AG04449 (cell line): Measurements from ENCODE around the gene DPF3.

ENCODE experiments used
- CTCF ChIA-PET: fragments of 350-600 bp; formaldehyde crosslinking; extraction: SDS; loops from one replicate; lab custom pipeline; 2021; ENCODE audit warnings: antibody characterized with exemption; lab: Yijun Ruan, JAX
- POLR2A ChIA-PET: fragments of 400-600, 350-600 bp; formaldehyde crosslinking; extraction: SDS; loops from one replicate; lab custom pipeline; 2020; ENCODE audit warnings: antibody characterized with exemption, inconsistent platforms; lab: Yijun Ruan, JAX
- DNase-seq: peaks from one replicate; pipeline ENCODE4 v3.0.0-alpha.2; 2010; ENCODE audit warnings: low read depth, low spot score
- H3K4me3 ChIP-seq: 2 replicates; pipeline ENCODE4 v1.5.1; 2011; ENCODE audit warnings: low read depth, mild to moderate bottlenecking, control low read depth, low read length
- TF ChIP-seq, protein P1 (sequence below): IDR thresholded peaks from one replicate; pipeline ENCODE4 v1.5.1; 2011; ENCODE audit warnings: mild to moderate bottlenecking, moderate library complexity, low read length, control low read depth, inconsistent platforms; ENCODE audit not compliant: insufficient read depth; ENCODE audit errors: missing control alignments

Gene DPF3

GRCh38 chr14:72677664-72678063 is 216.2 kb downstream of the DPF3 start:
- ChIA-PET POLR2A (no interaction called here), CTCF (interaction anchor here (0.9 to 2.5 kb wide), 8 partner anchors 8 to 227 kb away, joined by 3 to 11 read pairs (median 6); no protein-coding TSS in a partner anchor)
- no peak for DNase-seq
- TF ChIP-seq, protein P1, sequence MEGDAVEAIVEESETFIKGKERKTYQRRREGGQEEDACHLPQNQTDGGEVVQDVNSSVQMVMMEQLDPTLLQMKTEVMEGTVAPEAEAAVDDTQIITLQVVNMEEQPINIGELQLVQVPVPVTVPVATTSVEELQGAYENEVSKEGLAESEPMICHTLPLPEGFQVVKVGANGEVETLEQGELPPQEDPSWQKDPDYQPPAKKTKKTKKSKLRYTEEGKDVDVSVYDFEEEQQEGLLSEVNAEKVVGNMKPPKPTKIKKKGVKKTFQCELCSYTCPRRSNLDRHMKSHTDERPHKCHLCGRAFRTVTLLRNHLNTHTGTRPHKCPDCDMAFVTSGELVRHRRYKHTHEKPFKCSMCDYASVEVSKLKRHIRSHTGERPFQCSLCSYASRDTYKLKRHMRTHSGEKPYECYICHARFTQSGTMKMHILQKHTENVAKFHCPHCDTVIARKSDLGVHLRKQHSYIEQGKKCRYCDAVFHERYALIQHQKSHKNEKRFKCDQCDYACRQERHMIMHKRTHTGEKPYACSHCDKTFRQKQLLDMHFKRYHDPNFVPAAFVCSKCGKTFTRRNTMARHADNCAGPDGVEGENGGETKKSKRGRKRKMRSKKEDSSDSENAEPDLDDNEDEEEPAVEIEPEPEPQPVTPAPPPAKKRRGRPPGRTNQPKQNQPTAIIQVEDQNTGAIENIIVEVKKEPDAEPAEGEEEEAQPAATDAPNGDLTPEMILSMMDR: no peak
- no peak overlapping the region for H3K4me3 ChIP-seq

- ChIA-PET CTCF (no interaction called here), POLR2A (no interaction called here)
- no peak for DNase-seq
- no peak overlapping the region for H3K4me3 ChIP-seq
- TF ChIP-seq, protein P1: no peak
Observed at GRCh38 chr14:72675126-72675525, 218.8 kb downstream of the DPF3 start.

- H3K4me3 ChIP-seq: no peak overlapping the region
- ChIA-PET POLR2A (no interaction called here), CTCF (no interaction called here)
- TF ChIP-seq, protein P1: no peak
- DNase-seq: no peak
Observed at GRCh38 chr14:72673179-72673578, 220.7 kb downstream of the DPF3 start.

DNA sequence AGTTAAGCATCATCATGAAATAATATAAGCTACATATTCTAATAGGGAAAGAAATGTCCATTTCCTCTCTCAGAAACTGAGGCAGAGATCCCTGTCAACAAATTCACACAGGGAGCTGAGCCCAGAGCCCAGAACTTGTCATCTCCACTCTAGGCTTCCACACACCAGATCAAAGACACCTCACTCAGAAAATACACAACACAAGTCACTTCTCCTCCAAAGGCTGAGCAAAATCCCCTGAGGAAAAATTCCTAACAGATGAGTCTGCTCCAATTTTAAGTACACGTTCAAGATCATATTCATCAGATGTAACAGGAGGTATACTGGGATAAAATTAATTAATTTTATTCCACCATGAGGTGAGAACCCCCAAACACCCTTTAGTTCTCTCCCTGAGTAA is 227.3 kb downstream of the DPF3 start:
- ChIA-PET POLR2A (no interaction called here), CTCF (interaction anchor here (0.9 to 2.3 kb wide), 2 partner anchors 11 to 153 kb away, joined by 4 to 10 read pairs; no protein-coding TSS in a partner anchor)
- TF ChIP-seq, protein P1: no peak
- H3K4me3 ChIP-seq: no peak overlapping the region
- peak; percentile 58 for DNase-seq

DNA sequence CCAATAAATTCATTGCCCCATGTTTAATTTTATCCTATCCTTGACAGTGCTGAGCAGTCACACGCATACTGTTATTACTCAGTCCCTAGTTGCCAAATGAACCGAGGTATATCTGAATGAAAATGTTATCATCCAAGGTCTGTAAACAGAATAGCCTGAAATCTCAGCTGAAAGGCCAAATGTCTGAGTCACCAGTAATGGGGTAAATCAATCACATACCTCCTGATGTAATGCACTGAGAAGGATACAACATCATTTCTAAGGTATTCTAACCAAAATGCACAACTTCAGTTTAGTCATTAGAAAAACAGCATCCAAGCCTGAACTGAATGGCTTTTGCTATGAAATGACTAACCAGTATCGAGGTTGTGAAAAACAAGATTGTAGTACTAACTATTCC is 228.6 kb downstream of the DPF3 start:
- DNase-seq: peak; percentile 94
- CTCF ChIA-PET: interaction anchor here (0.7 to 2.1 kb wide), 4 partner anchors 13 to 151 kb away, joined by 3 to 8 read pairs (median 3); no protein-coding TSS in a partner anchor
- no peak overlapping the region for H3K4me3 ChIP-seq
- POLR2A ChIA-PET: interaction anchor here (0.6 kb wide), 1 partner anchor 14 kb away, joined by 3 read pairs; no protein-coding TSS in a partner anchor
- TF ChIP-seq, protein P1: no peak

GRCh38 chr14:72664651-72665050 is 229.2 kb downstream of the DPF3 start:
- CTCF ChIA-PET: interaction anchor here (0.7 to 2.1 kb wide), 4 partner anchors 13 to 151 kb away, joined by 3 to 8 read pairs (median 3); no protein-coding TSS in a partner anchor
- TF ChIP-seq, protein P1: no peak
- no peak for DNase-seq
- POLR2A ChIA-PET: interaction anchor here (0.6 kb wide), 1 partner anchor 14 kb away, joined by 3 read pairs; no protein-coding TSS in a partner anchor
- H3K4me3 ChIP-seq: no peak overlapping the region
